SH-SY5Y (cell line): ENCODE data around the gene NAB2.

Experiments
- GATA2 ChIP-seq: IDR thresholded peaks from 2 replicates; pipeline ENCODE4 v1.6.1; 2011; ENCODE audit warnings: mild to moderate bottlenecking, low read depth, low read length
- GATA3 ChIP-seq: IDR thresholded peaks from 2 replicates; pipeline ENCODE4 v1.6.1; 2011; ENCODE audit warnings: low read depth, mild to moderate bottlenecking, low read length, moderate library complexity

DNA sequence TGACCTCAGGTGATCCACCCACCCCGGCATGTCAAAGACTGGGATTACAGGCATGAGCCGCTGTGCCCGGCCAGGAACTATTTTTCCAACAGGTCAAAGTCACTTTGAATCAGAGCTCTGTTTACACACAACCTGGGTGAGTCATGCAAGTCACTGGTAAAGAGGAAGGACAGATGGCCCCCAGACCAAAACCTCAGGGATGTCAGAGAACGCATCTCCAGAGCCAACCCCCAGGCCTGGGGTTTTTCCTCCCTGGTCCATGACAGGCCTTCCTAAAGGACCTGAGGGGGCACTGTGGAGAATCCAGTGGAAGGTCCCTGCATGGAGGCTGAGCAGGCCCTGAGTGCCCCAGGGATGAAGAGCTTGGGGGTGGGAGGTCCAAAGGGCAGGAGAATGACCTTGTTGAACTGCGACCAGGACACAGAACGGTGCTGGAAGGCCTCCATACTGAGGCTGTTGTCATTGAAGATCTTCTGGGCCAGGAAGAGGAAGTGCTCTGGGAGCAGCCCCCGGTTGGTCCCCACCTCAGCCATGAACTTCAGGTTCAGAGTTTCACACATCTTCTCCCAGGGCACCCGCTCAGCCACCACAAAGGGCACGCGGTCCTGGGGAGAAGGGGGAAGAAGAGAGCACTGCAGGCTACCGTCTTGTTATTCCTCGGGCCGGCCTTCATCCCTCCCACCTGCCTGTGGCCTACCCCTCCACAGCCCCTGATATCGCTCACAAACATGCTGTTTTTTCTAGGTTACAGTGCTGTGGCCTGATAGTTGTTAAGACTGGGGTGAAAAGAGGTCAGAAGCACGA is 13.2 kb downstream of the NAB2 start:
- no peak for TF ChIP-seq GATA2
- no peak for TF ChIP-seq GATA3
